Erythroblast (primary cell): ENCODE results near the gene GALNT15.

Experiments
- DNase-seq, 2 experiments: peaks; one replicate each; lab custom pipeline; 2025; lab: John Stamatoyannopoulos, UW
- GATA1 ChIP-seq: IDR thresholded peaks from 2 replicates; pipeline ENCODE4 v1.6.1; 2011; ENCODE audit warnings: low read depth, mild to moderate bottlenecking, control low read depth, low read length, moderate library complexity
- POLR2A ChIP-seq: IDR thresholded peaks from 2 replicates; pipeline ENCODE4 v1.6.1; 2011; ENCODE audit warnings: mild to moderate bottlenecking, low read length

GALNT15 gene

GRCh38 chr3:16265455-16265786 lies 90.9 kb downstream of the GALNT15 start:
- DNase-seq: no peak
- TF ChIP-seq POLR2A: no peak

GRCh38 chr3:16266714-16267113 lies 92.2 kb downstream of the GALNT15 start:
- no peak for DNase-seq
- TF ChIP-seq POLR2A (no peak), GATA1 (no peak)

GRCh38 chr3:16270855-16271254 lies 96.4 kb downstream of the GALNT15 start:
- DNase-seq: no peak
- no peak for TF ChIP-seq POLR2A
- no peak for TF ChIP-seq GATA1

- no peak for DNase-seq
- TF ChIP-seq POLR2A (no peak), GATA1 (no peak)
Observed at GRCh38 chr3:16272588-16272987, 98.1 kb downstream of the GALNT15 start.

- no peak for DNase-seq
- TF ChIP-seq POLR2A (no peak), GATA1 (no peak)
Observed at GRCh38 chr3:16273867-16274266, 99.4 kb downstream of the GALNT15 start.

- no peak for DNase-seq
- TF ChIP-seq POLR2A (no peak), GATA1 (no peak)
Observed at GRCh38 chr3:16277471-16277870, 103.0 kb downstream of the GALNT15 start.

GRCh38 chr3:16279010-16279801 lies 104.7 kb downstream of the GALNT15 start:
- DNase-seq: no peak
- TF ChIP-seq POLR2A (no peak), GATA1 (no peak)

- TF ChIP-seq GATA1 (no peak), POLR2A (no peak)
- no peak for DNase-seq
Observed at GRCh38 chr3:16280671-16281070, 106.2 kb downstream of the GALNT15 start.
